Upper lobe of left lung (tissue), 6 donors: ENCODE results near the gene SLC1A2. TPM values are rescaled to one million over a fixed set of nuclear protein-coding genes. Genes with fewer than 3 reads are reported as not detected.
A peak's percentile ranks its signal among the peaks of the same experiment; 100 is the strongest.

Experiments used
- ATAC-seq, 2 donors: fragments of 200-7000 bp; cut with Tn5 transposase; one replicate each; pipeline ENCODE4 v1.9.1; 2022; ENCODE audit warnings: mild to moderate bottlenecking in 2 of 2, moderate library complexity in 2 of 2; ENCODE audit not compliant: low FRiP score in 2 of 2
- DNase-seq, 2 donors: peaks; one replicate each; pipeline ENCODE4 v3.0.0-alpha.2; 2019 to 2020
- H3K27ac ChIP-seq, 4 donors: fragments of 200-600 bp; sonication (generic); one replicate each; pipeline ENCODE4 v1.5.1; 2016 to 2019
- H3K27me3 ChIP-seq, 4 donors: fragments of 200-600 bp; sonication (generic); one replicate each; pipeline ENCODE4 v1.5.1; 2017 to 2019
- H3K36me3 ChIP-seq, 4 donors: fragments of 200-600 bp; sonication (generic); one replicate each; pipeline ENCODE4 v1.5.1; 2016 to 2019
- H3K4me1 ChIP-seq, 4 donors: fragments of 200-600 bp; sonication (generic); one replicate each; pipeline ENCODE4 v1.5.1; 2018 to 2019
- H3K4me3 ChIP-seq, 4 donors: fragments of 200-600 bp; sonication (generic); one replicate each; pipeline ENCODE4 v1.5.1; 2017 to 2019; ENCODE audit warnings: mild to moderate bottlenecking in 2 of 4, moderate library complexity in 1 of 4
- H3K9me3 ChIP-seq, 4 donors: fragments of 200-600 bp; sonication (generic); one replicate each; pipeline ENCODE4 v1.5.1; 2018 to 2019
- EP300 ChIP-seq, 4 donors: sonication (generic); formaldehyde crosslinking; IDR thresholded peaks; one replicate each; pipeline ENCODE4 v1.5.1; 2017; ENCODE audit warnings: antibody characterized with exemption in 4 of 4, control low read depth in 2 of 4
- POLR2A ChIP-seq, 4 donors: fragments of 450-650 bp; IDR thresholded peaks; one replicate each; pipeline ENCODE4 v1.5.1; 2016 to 2017; ENCODE audit warnings: antibody characterized with exemption in 4 of 4, mild to moderate bottlenecking in 2 of 4
- POLR2AphosphoS5 ChIP-seq, 2 donors: sonication (generic); formaldehyde crosslinking; IDR thresholded peaks; one replicate each; pipeline ENCODE4 v1.5.1; 2017; ENCODE audit warnings: antibody characterized with exemption in 2 of 2
- WGBS, 2 donors: methylation state at CpG; one replicate each; pipeline ENCODE4 v1.1.5; 2017 to 2018; 5-methylcytosine and 5-hydroxymethylcytosine counted together
- total RNA-seq, 6 donors: library from RNA; depleted of rRNA in 4 of 6; stranded (reverse); fragments of >200 nt in 4 of 6; gene quantifications; one replicate each; pipeline versions ENCODE4 v1.1.0 to v1.2.1, GENCODE V29; 2016 to 2021
- TF ChIP-seq, protein P1 (sequence below), 6 experiments: fragments of 450-650 bp in 4 of 6; fragments of 200-600 bp in 2 of 6; sonication (generic) in 2 of 6; IDR thresholded peaks; one replicate each; pipeline ENCODE4 v1.5.1; 2016 to 2019; ENCODE audit warnings: antibody characterized with exemption in 6 of 6
- donor health status: DM: no; HTN: no; CAD: no; lungs with moderate emphysema.
- donor health status: DM: no; HTN: yes; CAD: no; lungs with severe emphysema.

Gene SLC1A2
- total RNA-seq, 6 donors from 2014 or later: 1.5 to 3.1 (median 2.0) TPM

DNA sequence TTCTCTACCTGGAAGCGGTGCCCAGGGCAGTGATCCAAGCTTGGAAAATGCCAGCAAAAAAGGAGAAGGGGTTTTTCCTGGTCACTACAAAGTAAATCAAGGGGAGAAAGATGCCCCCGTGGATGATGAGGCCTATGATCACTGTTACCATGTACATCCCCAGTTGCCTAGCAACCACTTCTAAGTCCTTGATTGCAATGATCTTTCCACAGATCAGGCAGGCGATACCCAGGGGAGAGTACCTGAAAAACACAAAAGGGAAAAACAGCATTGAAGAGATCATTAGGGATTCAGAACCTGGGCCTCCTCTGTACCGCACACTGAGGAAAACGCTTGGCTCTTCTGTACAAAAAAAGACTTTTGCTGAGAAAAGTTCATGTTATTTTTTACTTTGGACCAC lies 127.1 kb downstream of the SLC1A2 start:
- Histone ChIP-seq H3K4me1 (peaks cover 0 to 5% (median 0%) of the 10 kb centered on the region in 4 donors), H3K27me3 (no peaks in the 10 kb centered on the region), H3K4me3 (no peak overlapping the region), H3K36me3 (no peaks in the 10 kb centered on the region), H3K27ac (no peak overlapping the region), H3K9me3 (no peaks in the 10 kb centered on the region)
- ATAC-seq: no peak
- no peak for TF ChIP-seq POLR2AphosphoS5 (IDR thresholded peaks at IDR 0.05)
- TF ChIP-seq POLR2A (IDR thresholded peaks at IDR 0.05): no peak
- no peak for TF ChIP-seq EP300 (IDR thresholded peaks at IDR 0.05)
- TF ChIP-seq, protein P1, sequence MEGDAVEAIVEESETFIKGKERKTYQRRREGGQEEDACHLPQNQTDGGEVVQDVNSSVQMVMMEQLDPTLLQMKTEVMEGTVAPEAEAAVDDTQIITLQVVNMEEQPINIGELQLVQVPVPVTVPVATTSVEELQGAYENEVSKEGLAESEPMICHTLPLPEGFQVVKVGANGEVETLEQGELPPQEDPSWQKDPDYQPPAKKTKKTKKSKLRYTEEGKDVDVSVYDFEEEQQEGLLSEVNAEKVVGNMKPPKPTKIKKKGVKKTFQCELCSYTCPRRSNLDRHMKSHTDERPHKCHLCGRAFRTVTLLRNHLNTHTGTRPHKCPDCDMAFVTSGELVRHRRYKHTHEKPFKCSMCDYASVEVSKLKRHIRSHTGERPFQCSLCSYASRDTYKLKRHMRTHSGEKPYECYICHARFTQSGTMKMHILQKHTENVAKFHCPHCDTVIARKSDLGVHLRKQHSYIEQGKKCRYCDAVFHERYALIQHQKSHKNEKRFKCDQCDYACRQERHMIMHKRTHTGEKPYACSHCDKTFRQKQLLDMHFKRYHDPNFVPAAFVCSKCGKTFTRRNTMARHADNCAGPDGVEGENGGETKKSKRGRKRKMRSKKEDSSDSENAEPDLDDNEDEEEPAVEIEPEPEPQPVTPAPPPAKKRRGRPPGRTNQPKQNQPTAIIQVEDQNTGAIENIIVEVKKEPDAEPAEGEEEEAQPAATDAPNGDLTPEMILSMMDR (IDR thresholded peaks at IDR 0.05): no peak
- DNase-seq: no peak
- WGBS, 2 donors: 80 to 81% methylated on average over 5 of the region's 5 CpGs

DNA sequence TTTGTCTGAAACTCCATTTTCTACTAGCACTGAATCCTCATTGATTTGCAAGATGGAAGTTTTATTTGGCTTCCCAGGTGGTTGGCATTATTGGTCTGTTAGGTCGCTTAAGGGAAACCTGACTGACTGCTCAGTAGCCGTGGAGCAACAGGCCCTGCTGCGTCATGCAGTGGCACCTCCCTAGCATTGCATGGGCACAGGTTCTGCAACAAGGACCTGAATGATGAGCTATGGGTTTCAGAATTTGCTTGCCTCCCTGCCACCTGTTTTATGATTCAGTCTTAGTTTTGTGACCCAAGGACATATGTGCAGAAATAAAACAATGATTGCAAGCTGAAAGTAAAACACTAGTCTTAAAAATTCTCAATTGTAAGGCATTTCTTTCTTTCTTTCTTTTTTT lies 128.5 kb downstream of the SLC1A2 start:
- 69 to 100% methylated on average over 2 to 3 of the region's 3 CpGs for WGBS, 2 donors
- Histone ChIP-seq H3K4me3 (no peak overlapping the region), H3K27me3 (no peaks in the 10 kb centered on the region), H3K4me1 (peaks cover 0 to 5% (median 0%) of the 10 kb centered on the region in 4 donors), H3K9me3 (no peaks in the 10 kb centered on the region), H3K27ac (no peak overlapping the region), H3K36me3 (no peaks in the 10 kb centered on the region)
- ATAC-seq: no peak
- DNase-seq: no peak
- TF ChIP-seq POLR2AphosphoS5 (IDR thresholded peaks at IDR 0.05) (no peak), EP300 (IDR thresholded peaks at IDR 0.05) (no peak), POLR2A (IDR thresholded peaks at IDR 0.05) (no peak)
- TF ChIP-seq, protein P1 (IDR thresholded peaks at IDR 0.05): no peak

DNA sequence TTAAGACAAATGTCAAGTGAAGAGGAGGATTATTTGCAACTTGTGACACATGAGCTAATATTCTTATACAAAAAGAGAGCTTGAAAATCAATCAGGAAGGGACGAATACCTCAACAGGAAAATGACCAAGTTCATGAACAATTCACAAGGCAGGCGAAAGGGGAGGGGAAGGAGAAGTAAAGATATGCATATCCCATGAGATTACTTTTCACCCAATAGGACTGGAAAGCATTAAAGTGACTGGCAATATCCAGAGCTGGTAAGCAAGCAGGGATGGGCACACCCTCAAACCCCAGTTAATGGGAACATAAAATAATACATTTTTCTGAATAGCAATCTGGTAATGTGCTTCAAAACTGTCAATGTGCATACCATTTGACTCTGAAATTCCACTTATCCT lies 129.5 kb downstream of the SLC1A2 start:
- no peaks in the 10 kb centered on the region for H3K36me3 ChIP-seq
- DNase-seq: no peak
- TF ChIP-seq POLR2A (IDR thresholded peaks at IDR 0.05) (no peak), EP300 (IDR thresholded peaks at IDR 0.05) (no peak), POLR2AphosphoS5 (IDR thresholded peaks at IDR 0.05) (no peak)
- TF ChIP-seq, protein P1 (IDR thresholded peaks at IDR 0.05): no peak
- WGBS, 2 donors: 74 to 76% methylated on average over 2 of the region's 2 CpGs
- H3K4me3 ChIP-seq: no peak overlapping the region
- H3K4me1 ChIP-seq: peaks cover 0 to 5% (median 0%) of the 10 kb centered on the region in 4 donors
- no peak overlapping the region for H3K27ac ChIP-seq
- ATAC-seq: no peak
- no peaks in the 10 kb centered on the region for H3K9me3 ChIP-seq
- no peaks in the 10 kb centered on the region for H3K27me3 ChIP-seq

DNA sequence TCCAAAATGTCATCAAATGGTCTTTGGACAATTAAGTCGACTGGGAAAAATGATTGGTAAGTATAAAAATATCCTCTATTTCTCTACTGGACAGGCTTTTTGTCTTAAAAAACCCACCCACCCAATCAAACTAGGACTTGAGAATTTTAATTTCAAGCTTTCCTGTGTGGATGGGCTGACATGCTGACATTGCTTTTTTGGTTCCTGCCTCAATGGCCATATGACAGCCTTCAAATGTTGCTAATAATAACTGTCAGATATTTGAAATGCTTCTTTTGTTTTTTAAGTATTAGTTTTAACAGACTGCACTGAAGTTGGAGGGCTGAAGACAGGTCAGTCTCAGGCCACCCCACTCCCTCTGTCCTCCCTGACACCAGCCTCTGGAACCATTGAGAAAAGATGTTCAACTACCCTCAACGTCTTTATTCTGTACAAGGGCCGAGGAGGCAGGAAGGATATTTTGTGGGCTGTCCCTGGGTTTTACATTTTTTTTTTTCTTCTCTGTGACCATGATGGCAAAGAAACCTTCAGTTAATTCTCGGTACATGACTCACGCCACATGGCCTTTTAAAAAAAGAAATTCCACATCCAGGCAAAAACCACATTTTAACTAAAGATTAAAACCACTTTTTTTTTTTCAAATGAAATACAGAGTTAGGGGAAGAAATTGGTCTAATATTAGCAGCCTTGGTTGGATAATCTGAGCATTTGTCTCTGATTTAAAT lies 130.4 kb downstream of the SLC1A2 start:
- H3K27me3 ChIP-seq: no peaks in the 10 kb centered on the region
- 60 to 61% methylated on average over 5 of the region's 5 CpGs for WGBS, 2 donors
- ATAC-seq: peak in 1 of 2 donors; percentile 48
- H3K4me1 ChIP-seq: peaks cover 0 to 5% (median 0%) of the 10 kb centered on the region in 4 donors
- H3K9me3 ChIP-seq: no peaks in the 10 kb centered on the region
- TF ChIP-seq POLR2A (IDR thresholded peaks at IDR 0.05): no peak
- TF ChIP-seq EP300 (IDR thresholded peaks at IDR 0.05): no peak
- TF ChIP-seq, protein P1 (IDR thresholded peaks at IDR 0.05): no peak
- TF ChIP-seq POLR2AphosphoS5 (IDR thresholded peaks at IDR 0.05): no peak
- H3K36me3 ChIP-seq: no peaks in the 10 kb centered on the region
- no peak for DNase-seq
- H3K4me3 ChIP-seq: no peak overlapping the region
- H3K27ac ChIP-seq: no peak overlapping the region

DNA sequence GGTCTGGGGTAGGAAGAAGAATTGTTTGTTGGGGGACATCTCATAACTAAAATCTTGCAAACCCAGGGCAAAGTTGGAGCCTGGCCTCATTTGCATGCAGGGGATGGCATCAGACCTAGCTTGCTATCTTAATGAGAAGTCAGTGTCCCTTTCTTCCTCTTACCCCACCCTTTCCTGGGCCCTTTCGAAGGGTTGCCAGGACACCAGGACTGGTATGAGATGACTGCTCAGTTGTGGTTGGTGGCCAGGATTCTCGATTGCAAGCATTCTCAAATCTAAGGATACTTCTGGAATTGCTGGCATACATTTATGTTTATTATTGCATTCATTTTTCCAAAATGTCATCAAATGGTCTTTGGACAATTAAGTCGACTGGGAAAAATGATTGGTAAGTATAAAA lies 131.0 kb downstream of the SLC1A2 start:
- Histone ChIP-seq H3K4me1 (peaks cover 0 to 4% (median 0%) of the 10 kb centered on the region in 4 donors), H3K36me3 (no peaks in the 10 kb centered on the region), H3K27ac (no peak overlapping the region), H3K27me3 (no peaks in the 10 kb centered on the region), H3K9me3 (no peaks in the 10 kb centered on the region), H3K4me3 (no peak overlapping the region)
- TF ChIP-seq, protein P1 (IDR thresholded peaks at IDR 0.05): no peak
- TF ChIP-seq POLR2A (IDR thresholded peaks at IDR 0.05) (no peak), POLR2AphosphoS5 (IDR thresholded peaks at IDR 0.05) (no peak), EP300 (IDR thresholded peaks at IDR 0.05) (no peak)
- ATAC-seq (no peak), DNase-seq (no peak)
- WGBS, 2 donors: 68 to 71% methylated on average over 3 of the region's 3 CpGs
